Measurements from ENCODE around the gene GNL1.

Gene GNL1, protein sequence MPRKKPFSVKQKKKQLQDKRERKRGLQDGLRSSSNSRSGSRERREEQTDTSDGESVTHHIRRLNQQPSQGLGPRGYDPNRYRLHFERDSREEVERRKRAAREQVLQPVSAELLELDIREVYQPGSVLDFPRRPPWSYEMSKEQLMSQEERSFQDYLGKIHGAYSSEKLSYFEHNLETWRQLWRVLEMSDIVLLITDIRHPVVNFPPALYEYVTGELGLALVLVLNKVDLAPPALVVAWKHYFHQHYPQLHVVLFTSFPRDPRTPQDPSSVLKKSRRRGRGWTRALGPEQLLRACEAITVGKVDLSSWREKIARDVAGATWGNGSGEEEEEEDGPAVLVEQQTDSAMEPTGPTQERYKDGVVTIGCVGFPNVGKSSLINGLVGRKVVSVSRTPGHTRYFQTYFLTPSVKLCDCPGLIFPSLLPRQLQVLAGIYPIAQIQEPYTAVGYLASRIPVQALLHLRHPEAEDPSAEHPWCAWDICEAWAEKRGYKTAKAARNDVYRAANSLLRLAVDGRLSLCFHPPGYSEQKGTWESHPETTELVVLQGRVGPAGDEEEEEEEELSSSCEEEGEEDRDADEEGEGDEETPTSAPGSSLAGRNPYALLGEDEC

GRCh38 chr6:30556066-30556905, at the start of gene GNL1:
Gene GNL1, minus strand, starts transcription at chr6:30556489. Its CDS starts 286 bp downstream, at chr6:30556203.
- DNase-seq = peak; percentile 94

DNA sequence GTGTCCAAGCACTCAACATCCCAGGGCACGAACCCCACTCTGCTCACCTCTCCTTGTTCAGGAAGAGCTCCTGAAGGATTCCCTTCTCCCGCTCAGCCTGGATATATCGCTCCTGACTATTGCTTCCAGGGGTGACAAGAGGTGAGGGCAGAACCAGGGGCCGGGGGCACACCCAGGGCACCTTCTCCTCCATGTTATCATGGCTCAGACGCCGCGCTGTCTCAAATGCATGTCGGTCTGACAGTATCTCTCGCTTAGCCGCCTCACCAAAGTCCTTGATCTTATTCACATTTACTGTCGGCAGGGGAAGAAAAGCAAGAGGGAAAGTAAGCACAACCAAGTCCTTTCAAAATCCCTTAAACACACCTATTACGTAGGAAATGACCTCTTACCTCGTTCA, 47.7 kb upstream of the GNL1 start:
- DNase-seq = no peak

GRCh38 chr6:30601815-30602641, 45.7 kb upstream of the GNL1 start:
- DNase-seq = no peak

DNA sequence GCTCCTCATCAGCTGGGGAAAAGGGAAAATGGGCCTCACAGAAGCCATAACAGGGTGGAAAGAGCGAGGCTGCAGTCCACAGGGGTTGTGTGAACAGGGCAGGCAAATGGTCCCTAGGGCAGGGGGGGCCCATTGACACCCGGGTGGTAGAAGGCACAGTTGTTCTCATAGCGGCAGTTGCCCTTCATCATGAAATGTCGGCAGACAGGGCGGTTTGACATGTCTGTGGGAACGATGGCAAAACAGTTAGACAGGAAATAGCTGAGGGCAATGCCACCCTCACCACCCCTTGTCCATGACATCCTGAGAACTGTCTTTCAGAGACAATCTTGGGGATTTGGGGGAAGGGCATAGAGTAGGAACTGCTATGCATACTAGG, 45.1 kb upstream of the GNL1 start:
- DNase-seq = no peak

DNA sequence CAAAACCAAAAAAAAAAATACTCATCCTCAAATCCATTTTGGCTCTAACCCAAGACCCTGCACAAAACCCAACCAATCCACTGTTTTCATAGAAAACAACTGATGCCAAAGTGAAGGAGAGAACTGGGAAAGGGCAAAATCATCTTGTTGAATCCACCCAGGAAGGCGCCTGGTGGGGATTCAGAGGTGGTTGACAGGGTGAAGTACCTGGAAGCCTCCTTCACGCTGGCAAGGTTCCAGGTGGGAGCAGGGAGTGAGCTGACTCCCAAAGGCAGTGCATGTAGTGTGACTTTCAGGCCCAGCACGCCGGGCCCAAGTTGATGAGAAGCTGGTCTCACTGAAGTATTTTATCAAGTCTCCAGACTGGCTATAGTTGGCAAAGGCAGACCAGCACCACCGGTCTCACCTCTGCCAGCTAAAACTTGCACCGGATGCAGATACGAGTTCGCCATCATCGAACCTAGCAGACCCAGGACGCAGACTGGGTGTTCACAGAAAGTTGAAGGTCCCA, 44.2 kb upstream of the GNL1 start:
- no peak for DNase-seq

DNA sequence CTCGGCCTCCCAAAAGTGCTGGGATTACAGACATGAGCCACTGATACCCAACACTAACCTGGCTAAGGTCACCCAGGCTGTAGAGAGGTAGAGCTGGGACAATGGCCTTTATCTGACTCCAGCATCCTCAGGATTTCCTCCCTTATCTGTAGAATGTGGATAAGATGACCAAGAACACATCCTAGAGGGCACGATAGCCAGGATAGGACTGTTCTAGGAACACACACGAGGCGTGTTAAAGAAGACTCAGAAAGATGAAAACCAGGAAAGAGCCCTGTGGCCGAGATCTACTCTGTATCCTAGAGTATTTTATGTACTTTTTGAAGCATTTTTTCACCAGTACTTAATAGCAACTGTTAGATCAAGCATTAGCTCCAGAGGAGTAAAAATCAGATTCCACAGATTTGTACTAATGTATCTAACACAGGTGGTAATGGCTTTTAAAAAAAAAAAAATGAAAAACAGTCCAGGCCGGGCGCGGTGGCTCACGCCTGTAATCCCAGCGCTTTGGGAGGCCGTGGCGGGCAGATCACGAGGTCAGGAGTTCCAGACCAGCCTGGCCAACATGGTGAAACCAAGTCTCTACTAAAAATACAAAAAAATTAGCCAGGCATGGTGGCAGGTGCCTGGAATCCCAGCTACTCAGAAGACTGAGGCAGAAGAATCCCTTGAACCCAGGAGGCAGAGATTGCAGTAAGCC, 43.5 kb upstream of the GNL1 start:
- no peak for DNase-seq

DNA sequence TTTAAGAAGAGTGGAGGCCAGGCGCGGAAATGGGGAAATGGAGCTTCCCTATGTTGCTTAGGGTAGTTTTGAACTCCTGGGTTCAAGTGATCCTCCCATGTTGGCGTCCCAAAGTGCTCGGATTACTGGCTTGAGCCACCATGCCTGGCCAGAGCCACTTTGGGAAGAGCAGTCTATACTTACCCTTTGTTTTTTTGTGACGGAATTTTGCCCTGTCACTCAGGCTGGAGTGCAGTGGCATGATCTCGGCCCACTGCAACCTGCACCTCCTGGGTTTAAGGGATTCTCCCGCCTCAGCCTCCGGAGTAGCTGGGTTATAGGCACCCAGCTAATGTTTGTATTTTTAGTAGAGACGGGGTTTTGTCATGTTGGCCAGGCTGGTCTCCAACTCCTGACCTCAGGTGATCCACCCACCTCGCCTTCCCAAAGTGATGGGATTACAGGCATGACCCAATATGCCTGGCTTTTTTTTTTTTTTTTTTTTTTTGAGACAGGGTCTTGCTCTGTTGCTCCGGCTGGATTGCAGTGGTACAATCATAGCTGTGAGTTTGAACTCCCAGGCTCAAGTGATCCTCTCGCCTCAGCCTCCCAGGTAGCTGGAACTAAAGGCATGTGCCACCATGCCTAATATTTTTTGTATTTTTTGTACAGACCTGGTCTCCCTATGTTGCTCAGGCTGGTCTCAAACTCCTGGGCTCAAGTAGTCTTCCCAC, 42.8 kb upstream of the GNL1 start:
- no peak for DNase-seq

DNA sequence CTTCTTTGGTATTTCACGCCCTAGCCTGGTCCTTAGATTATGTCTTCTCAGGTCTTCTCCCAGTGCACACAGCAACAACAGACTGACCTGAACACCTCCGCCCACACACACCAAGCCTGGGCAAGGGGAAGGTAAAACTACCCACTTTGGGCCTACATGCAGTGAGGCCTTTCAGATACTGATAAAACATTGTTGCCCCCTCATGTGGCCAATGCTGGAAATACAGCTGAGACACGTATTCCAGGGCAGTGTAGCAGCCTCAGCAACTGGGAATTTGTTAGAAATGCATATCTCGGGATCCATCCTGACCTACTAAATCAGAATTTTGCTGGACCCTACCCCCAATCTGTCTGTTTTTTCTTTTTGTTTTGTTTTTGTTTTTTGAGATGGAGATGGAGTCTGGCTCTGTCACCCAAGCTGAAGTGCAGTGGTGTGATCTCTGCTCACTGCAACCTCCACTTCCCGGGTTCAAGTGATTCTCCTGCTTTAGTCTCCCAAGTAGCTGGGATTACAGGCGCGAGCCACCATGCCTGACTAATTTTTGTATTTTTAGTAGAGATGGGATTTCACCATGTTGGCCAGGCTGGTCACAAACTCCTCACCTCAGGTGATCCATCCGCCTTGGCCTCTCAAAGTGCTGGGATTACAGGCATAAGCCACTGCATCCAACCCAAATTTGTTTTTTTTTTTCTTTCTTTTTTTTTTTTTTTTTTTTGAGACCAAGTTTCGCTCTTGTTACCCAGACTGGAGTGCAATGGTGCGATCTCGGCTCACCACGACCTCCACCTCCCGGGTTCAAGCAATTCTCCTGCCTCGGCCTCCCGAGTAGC, 41.2 kb upstream of the GNL1 start:
- DNase-seq = peak; percentile 72

DNA sequence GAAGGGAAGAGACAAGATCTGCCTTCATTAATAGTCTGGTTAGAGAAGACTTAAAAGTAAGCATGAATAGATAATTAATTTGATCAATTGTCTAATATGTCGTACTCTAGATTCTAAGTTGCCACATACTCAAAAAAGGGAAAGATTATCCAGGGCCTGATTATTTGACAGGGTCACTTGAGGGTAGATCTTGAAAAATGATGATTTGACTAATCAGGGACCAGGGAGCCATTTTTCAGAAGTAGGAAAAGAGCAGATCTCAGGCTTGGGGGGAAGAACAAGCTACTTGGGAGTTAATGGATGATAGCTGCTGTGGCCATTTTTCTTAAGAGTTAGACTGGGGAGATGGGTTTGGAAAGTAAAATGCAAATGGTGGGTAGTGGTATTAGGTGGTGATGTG, 36.0 kb upstream of the GNL1 start:
- no peak for DNase-seq

GRCh38 chr6:30591008-30591407, 34.7 kb upstream of the GNL1 start:
- DNase-seq = no peak

- no peak for DNase-seq
Observed at GRCh38 chr6:30590509-30590908, 34.2 kb upstream of the GNL1 start.

- DNase-seq = no peak
Observed at GRCh38 chr6:30589754-30590358, 33.6 kb upstream of the GNL1 start.

DNA sequence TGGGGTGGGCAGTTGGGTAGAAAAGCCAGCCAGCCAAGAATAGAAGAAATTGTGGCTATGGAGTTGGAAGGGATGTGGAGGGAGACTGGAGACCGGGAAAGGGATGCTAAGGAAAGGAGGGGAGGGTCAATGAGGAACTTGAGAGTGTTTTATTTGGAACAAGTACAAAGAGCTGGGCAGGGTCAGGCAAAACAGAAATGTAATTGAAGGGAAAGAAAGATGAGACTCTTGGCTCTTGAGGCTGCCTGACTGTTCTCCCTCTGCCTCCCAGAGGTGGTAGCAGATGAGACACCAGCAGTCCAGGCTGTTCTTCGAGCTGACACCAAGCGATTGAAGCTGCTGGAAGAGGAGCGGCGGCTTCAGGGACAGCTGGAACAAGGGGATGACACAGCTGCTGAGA, 27.6 kb upstream of the GNL1 start:
- no peak for DNase-seq

GRCh38 chr6:30578051-30578450, 21.8 kb upstream of the GNL1 start:
- DNase-seq = no peak

GRCh38 chr6:30573113-30573512, 16.8 kb upstream of the GNL1 start:
- no peak for DNase-seq

- no peak for DNase-seq
Observed at GRCh38 chr6:30572148-30572547, 15.9 kb upstream of the GNL1 start.

DNA sequence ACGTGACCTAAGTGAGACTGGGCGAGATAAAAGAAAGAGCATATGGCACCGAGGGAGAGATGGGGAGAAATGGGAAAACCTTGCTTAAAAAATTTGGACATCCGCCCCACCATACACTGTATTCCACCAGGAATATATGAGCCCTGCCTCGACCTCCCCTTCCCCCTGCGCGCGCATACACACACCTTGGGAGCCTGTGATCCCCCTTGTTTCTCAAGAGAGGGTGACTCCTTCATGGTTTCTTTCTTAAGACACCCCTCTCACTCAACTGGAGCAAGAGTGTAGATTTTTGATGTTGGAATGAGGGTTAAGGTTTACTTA, 15.4 kb upstream of the GNL1 start:
- DNase-seq = no peak

- peak; percentile 100 for DNase-seq
Observed at GRCh38 chr6:30571075-30571761, 14.9 kb upstream of the GNL1 start, which contains the start of gene ABCF1. Gene ABCF1, plus strand, starts transcription at chr6:30571442. Its CDS starts 46 bp downstream, at chr6:30571488.

DNA sequence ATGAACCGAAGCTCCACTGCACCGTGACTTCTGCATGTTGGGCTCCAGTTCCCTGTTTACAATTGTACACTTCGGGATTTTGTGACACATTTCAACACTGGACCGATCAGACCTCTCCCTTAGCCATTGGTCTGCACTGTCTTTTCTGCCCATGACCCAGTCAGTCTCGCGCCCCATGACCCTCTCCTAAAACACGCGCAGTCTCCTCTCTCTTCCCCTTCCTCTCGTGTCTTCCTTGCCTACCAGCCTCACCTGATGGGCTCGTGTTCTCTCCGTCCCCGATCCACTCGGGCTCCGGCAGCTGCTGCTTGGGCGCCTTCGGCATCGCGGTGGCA, 14.4 kb upstream of the GNL1 start:
- no peak for DNase-seq
